ENCODE data around the gene TMCC2.
A peak's percentile ranks its signal among the peaks of the same experiment; 100 is the strongest.

TMCC2 gene

GRCh38 chr1:205211169-205211838 is 16.4 kb upstream of the TMCC2 start, which contains the start of gene DSTYK:
Gene DSTYK (minus strand): TSS chr1:205211702. CDS start chr1:205211535, 167 bp downstream.
- peak within 1 kb of the TSS; percentile 88 for H3K4me3 ChIP-seq (ENCODE audit: low read length)
- no peak for TF ChIP-seq CTCF (IDR thresholded peaks at IDR 0.05; ENCODE audit: insufficient read depth, low read depth, low read length, missing control alignments)
- DNase-seq (ENCODE audit: low read depth), result peak; percentile 97

- H3K4me3 ChIP-seq (ENCODE audit: low read length), result peak overlapping the region; percentile 88
- no peak for DNase-seq (ENCODE audit: low read depth)
- TF ChIP-seq CTCF (IDR thresholded peaks at IDR 0.05; ENCODE audit: insufficient read depth, low read depth, low read length, missing control alignments), result no peak
Observed at GRCh38 chr1:205211839-205212536, 15.8 kb upstream of the TMCC2 start.

- TF ChIP-seq CTCF (IDR thresholded peaks at IDR 0.05; ENCODE audit: insufficient read depth, low read depth, low read length, missing control alignments), result no peak
- no peak overlapping the region for H3K4me3 ChIP-seq (ENCODE audit: low read length)
- DNase-seq (ENCODE audit: low read depth), result no peak
Observed at GRCh38 chr1:205214756-205215155, 13.0 kb upstream of the TMCC2 start.

GRCh38 chr1:205216588-205216987 is 11.2 kb upstream of the TMCC2 start:
- TF ChIP-seq CTCF (IDR thresholded peaks at IDR 0.05; ENCODE audit: insufficient read depth, low read depth, low read length, missing control alignments), result no peak
- H3K4me3 ChIP-seq (ENCODE audit: low read length), result no peak overlapping the region
- no peak for DNase-seq (ENCODE audit: low read depth)

GRCh38 chr1:205217418-205217817 is 10.3 kb upstream of the TMCC2 start:
- no peak for TF ChIP-seq CTCF (IDR thresholded peaks at IDR 0.05; ENCODE audit: insufficient read depth, low read depth, low read length, missing control alignments)
- no peak overlapping the region for H3K4me3 ChIP-seq (ENCODE audit: low read length)
- no peak for DNase-seq (ENCODE audit: low read depth)

DNA sequence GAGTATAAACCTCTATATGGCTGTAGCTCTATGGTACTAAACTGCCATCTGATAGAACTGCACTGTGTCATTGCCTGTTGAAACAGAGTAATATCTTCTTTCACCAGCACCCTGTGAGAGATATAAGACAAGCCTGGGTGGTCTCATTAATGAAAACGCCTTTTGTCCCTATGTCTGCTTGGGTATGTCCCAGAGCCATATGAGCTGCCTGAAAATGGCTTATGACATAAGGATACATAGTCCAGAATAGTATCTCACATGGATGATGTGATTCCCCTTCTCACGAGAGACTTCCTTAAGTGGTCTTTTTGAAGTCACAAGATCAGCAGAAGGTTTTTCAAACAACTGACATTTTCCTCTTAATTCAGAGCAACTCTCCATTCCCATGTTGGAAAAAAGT is 7.3 kb upstream of the TMCC2 start:
- no peak overlapping the region for H3K4me3 ChIP-seq (ENCODE audit: low read length)
- no peak for DNase-seq (ENCODE audit: low read depth)
- no peak for TF ChIP-seq CTCF (IDR thresholded peaks at IDR 0.05; ENCODE audit: insufficient read depth, low read depth, low read length, missing control alignments)

All from epithelial cell of esophagus (primary cell).